Prostate gland (tissue), 2 donors: ENCODE measurements around the gene ICAM4.

Experiments used
- CTCF ChIP-seq, 4 experiments: fragments of 200-600 bp in 2 of 4; fragments of 450-650 bp in 2 of 4; sonication (generic) in 2 of 4; IDR thresholded peaks; 1 replicate in 3 of 4; 2 replicates in 1 of 4; pipeline ENCODE4 v1.5.1; 2016 to 2019; ENCODE audit warnings: antibody characterized with exemption in 4 of 4, mild to moderate bottlenecking in 2 of 4, moderate library complexity in 2 of 4
- POLR2A ChIP-seq: fragments of 450-650 bp; IDR thresholded peaks from one replicate; pipeline ENCODE4 v1.6.1; 2016; ENCODE audit warnings: antibody characterized with exemption, mild to moderate bottlenecking

- no peak for TF ChIP-seq CTCF (IDR thresholded peaks at IDR 0.05)
- no peak for TF ChIP-seq POLR2A
Observed at GRCh38 chr19:10292789-10293636, 6.3 kb downstream of the ICAM4 start.
